Mucosa of descending colon (tissue), 3 donors: ENCODE measurements around the gene CMTM2. TPM values are rescaled to one million over a fixed set of nuclear protein-coding genes. Genes with fewer than 3 reads are reported as not detected.
A peak's percentile ranks its signal among the peaks of the same experiment; 100 is the strongest.

Source experiments
- ATAC-seq: fragments of 200-7000 bp; cut with Tn5 transposase; one replicate; pipeline ENCODE4 v1.9.1; 2020; ENCODE audit warnings: mild to moderate bottlenecking, moderate library complexity
- DNase-seq, 3 donors: peaks; one replicate each; pipeline ENCODE4 v3.0.0-alpha.2; 2020
- H3K36me3 ChIP-seq: fragments of 200-600 bp; one replicate; pipeline ENCODE4 v1.8.0; 2021; ENCODE audit warnings: low read depth, mild to moderate bottlenecking
- H3K4me1 ChIP-seq: fragments of 200-600 bp; one replicate; pipeline ENCODE4 v1.8.0; 2021; ENCODE audit warnings: low read depth, mild to moderate bottlenecking
- H3K4me3 ChIP-seq: fragments of 200-600 bp; one replicate; pipeline ENCODE4 v1.8.0; 2021; ENCODE audit warnings: mild to moderate bottlenecking
- H3K9me3 ChIP-seq: fragments of 200-600 bp; one replicate; pipeline ENCODE4 v1.8.0; 2021; ENCODE audit warnings: mild to moderate bottlenecking
- intact Hi-C, 2 donors: fragments of 100-400 bp; cut with DNase I in 1 of 2; cut with micrococcal nuclease in 1 of 2; formaldehyde crosslinking; loops; one replicate each; pipeline versions ENCODE4 v1.11.0 to v1.11.1; 2022; cut with DNase I, micrococcal nuclease
- total RNA-seq, 3 donors: library from RNA; stranded (reverse); fragmentation: NEBNext Ultra II Directional in 2 of 3; extraction: Animal tissue kit (Norgen Biotek cat#: 25700) in 2 of 3; gene quantifications; one replicate each; pipeline versions ENCODE4 v1.2.1 to v1.2.4, GENCODE V29; 2021 to 2023
- TF ChIP-seq, protein P1 (sequence below): fragments of 200-600 bp; IDR thresholded peaks from one replicate; pipeline ENCODE4 v1.8.0; 2022; ENCODE audit warnings: antibody characterized with exemption, mild to moderate bottlenecking
- donor health status: DM: no; HTN: no; CAD: no; lungs with moderate emphysema.
- donor health status: DM: no; HTN: no; CAD: no.
- donor health status: DM: no; HTN: yes; CAD: no.

The CMTM2 gene
- total RNA-seq, 3 donors from 2014 or later = 0.46 TPM; not detected in 2

DNA sequence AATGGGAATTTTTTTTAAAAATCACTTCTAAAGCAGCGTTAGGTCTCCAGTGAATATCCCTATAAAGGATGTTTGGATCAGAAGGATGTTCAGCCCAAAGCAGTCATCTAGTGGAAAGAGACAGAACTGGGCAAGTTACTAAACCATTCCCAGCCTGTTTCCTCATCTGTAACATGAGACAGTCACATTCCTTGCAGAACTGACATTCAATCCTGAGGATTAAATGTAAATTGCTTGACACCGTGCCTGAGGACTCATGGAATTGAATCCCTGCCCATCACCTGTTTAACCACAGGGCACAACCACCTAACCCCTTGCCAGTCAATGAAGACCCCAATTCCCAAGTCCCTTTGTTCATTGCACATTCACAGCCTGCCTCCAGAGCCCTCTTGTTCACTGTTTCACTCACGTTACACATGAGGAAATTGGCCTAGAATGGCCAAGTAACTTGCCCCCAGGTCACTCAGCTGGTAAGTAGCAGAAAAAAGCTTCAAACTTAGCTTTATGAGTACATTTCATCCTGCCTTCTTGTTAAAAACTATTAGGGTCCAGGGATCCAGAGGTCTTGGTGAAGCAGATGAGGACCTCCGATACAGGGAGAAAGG lies 1.4 kb downstream of the CMTM2 start:
- TF ChIP-seq, protein P1, sequence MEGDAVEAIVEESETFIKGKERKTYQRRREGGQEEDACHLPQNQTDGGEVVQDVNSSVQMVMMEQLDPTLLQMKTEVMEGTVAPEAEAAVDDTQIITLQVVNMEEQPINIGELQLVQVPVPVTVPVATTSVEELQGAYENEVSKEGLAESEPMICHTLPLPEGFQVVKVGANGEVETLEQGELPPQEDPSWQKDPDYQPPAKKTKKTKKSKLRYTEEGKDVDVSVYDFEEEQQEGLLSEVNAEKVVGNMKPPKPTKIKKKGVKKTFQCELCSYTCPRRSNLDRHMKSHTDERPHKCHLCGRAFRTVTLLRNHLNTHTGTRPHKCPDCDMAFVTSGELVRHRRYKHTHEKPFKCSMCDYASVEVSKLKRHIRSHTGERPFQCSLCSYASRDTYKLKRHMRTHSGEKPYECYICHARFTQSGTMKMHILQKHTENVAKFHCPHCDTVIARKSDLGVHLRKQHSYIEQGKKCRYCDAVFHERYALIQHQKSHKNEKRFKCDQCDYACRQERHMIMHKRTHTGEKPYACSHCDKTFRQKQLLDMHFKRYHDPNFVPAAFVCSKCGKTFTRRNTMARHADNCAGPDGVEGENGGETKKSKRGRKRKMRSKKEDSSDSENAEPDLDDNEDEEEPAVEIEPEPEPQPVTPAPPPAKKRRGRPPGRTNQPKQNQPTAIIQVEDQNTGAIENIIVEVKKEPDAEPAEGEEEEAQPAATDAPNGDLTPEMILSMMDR = no peak
- intact Hi-C loops = no loop called here
- Histone ChIP-seq H3K4me1 (peaks cover 9% of the 10 kb centered on the region), H3K36me3 (no peaks in the 10 kb centered on the region), H3K4me3 (no peak overlapping the region), H3K9me3 (no peaks in the 10 kb centered on the region)
- no peak for DNase-seq
- no peak for ATAC-seq

DNA sequence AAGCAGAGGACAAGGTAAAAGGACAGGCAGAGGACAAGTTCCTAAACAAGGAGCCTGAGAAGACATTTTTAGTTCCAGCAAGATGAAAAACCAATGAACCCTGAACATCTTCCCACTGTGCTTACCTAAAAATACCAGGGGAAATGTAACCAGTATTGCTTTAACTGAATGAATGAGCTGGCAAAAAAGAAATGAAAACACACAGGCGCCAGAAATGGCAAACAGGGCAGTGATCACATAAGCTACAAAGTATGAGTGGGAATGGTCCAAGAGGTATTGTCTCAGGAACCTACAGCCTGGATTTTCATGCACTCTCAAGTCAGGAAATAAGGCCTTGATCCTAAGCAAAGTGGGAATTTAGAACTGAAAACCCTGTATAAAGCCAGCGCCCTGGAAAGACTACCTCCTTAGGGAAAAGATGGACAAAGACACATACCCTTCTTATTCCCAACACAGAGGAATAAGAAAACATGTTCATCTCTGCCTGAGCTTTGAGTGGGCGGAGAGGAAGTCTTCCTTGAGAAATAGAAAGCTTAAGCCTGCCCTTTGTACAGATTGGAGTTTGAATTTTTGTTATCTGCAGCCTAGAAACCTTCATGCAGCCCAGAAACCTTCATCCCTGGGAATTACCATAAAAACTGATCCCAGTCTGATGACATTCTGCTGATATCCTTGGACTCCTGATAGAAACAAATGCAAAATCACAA lies 2.1 kb downstream of the CMTM2 start:
- no peak overlapping the region for H3K4me3 ChIP-seq
- no peaks in the 10 kb centered on the region for H3K36me3 ChIP-seq
- intact Hi-C loops = no loop called here
- DNase-seq = no peak
- TF ChIP-seq, protein P1 = no peak
- H3K9me3 ChIP-seq = no peaks in the 10 kb centered on the region
- no peak for ATAC-seq
- peaks cover 9% of the 10 kb centered on the region for H3K4me1 ChIP-seq

DNA sequence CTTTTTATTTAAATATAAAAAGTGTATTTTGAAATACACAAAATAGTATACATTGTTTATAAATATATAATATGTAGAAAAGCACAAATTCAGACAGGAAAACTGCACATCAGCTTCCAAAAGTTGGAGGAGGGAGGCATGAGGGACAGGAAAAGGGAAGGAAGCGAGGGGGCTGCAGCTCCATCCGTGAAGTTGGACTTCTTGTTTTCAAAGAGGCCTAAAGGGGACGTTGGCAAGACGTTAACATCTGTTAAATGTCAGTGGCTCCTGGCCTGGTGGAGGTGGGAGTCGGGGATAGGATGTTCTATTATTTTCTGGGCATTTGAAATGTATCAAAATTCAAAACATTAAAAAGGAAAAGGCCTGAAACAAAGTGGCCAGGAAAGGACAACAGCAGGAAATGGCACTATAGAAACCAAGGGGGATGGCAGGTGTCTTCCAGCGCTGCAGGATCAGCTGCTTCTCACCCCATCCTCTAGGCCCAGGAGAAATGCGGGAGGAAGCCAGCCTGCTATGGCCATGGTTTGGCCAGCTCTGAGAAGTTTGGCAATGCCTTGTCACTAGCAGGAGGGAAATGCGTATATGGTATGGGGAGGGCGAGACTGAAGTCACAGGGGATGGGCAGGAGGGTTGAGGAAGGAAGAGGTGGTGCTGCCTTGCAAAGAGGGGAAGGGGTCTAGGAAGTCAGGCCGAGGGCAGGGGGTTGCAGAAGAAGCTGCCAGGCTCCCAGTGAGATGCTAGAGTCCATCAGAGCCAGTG lies 6.4 kb downstream of the CMTM2 start:
- peak; percentile 25 for ATAC-seq
- H3K36me3 ChIP-seq = no peaks in the 10 kb centered on the region
- no peaks in the 10 kb centered on the region for H3K4me1 ChIP-seq
- intact Hi-C loops = no loop called here
- no peaks in the 10 kb centered on the region for H3K9me3 ChIP-seq
- TF ChIP-seq, protein P1 = no peak
- DNase-seq = no peak
- no peak overlapping the region for H3K4me3 ChIP-seq

DNA sequence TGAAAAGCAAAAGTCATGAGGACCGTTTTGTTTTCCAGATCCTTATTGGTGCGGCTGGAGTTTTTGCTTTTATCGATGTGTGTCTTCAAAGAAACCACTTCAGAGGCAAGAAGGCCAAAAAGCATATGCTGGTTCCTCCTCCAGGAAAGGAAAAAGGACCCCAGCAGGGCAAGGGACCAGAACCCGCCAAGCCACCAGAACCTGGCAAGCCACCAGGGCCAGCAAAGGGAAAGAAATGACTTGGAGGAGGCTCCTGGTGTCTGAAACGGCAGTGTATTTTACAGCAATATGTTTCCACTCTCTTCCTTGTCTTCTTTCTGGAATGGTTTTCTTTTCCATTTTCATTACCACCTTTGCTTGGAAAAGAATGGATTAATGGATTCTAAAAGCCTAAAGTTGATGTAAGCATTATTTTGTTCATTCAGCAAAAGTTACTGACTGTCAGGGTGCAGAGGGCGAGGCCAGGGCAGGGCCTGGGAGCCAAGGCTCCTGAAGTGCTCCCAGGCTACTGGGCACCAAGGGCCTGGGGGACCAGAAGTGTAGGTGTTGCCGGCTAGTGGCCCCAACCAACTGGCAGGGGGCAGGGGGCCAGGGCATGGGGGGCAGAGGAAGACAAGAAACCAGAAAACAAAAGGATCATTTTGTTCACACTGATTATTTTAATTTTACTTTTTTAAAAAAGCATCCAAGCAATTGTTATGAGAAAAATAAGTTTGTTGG lies 8.8 kb downstream of the CMTM2 start:
- H3K9me3 ChIP-seq = no peaks in the 10 kb centered on the region
- TF ChIP-seq, protein P1 = no peak
- no peaks in the 10 kb centered on the region for H3K36me3 ChIP-seq
- no peak for DNase-seq
- intact Hi-C loops = no loop called here
- no peak for ATAC-seq
- H3K4me3 ChIP-seq = no peak overlapping the region
- no peaks in the 10 kb centered on the region for H3K4me1 ChIP-seq

DNA sequence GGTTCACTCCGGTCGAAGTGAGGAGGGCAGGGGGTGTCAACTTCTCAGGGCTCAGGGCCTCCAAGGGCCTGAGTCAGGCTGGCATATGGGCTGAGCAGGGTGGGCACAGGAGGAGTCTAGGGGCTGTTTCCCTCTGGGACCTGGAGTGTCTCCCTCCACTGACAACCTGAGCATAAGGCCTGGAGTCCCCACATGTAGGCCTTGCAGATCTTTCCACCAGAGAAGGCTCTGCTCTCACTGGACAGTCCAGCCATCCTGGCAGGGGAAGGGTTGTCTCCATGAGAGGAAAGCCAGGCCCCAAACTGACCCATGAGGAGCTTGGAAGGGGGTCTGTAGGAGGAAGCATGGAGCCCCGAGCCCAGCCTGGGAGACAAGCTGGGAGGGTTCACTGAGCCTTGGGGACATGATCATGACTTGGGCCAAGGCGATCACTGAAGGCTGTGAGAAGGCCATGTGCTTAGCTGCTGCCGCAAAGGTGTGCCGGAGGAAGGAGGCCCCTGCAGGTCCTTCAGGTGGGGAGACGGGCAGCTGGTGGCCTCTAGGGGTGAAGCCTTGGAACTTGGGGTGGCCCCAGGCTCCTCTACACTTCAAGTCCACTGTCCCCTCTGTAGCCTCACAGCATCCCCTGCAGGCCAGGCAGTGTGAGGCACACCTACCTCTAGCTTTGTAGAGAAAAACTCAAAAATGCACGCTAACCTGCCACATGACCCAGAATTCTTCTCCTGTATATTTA lies 9.9 kb downstream of the CMTM2 start:
- DNase-seq = peak; percentile 28 to 77 (median 59)
- no peaks in the 10 kb centered on the region for H3K9me3 ChIP-seq
- intact Hi-C loops = no loop called here
- no peaks in the 10 kb centered on the region for H3K4me1 ChIP-seq
- no peak overlapping the region for H3K4me3 ChIP-seq
- ATAC-seq = peak; percentile 87
- TF ChIP-seq, protein P1 = peak; percentile 12
- no peaks in the 10 kb centered on the region for H3K36me3 ChIP-seq
